PC-3 (cell line): ENCODE results near the gene CFAP99. TPM values are rescaled to one million over a fixed set of nuclear protein-coding genes. Genes with fewer than 3 reads are reported as not detected.

Source experiments
- ATAC-seq: fragments of 200-7000 bp; cut with Tn5 transposase; 2 replicates; pipeline ENCODE4 v1.9.1; 2020; ENCODE audit warnings: mild to moderate bottlenecking, moderate library complexity
- BruUV-seq: library from RNA; stranded (reverse); fragments of 400-500 nt; replicated peaks from 2 replicates; lab custom pipeline; 2021; lab: Mats Ljungman, UMichigan
- CTCF ChIA-PET: fragments of 300-600 bp; sonication (Branson Sonifier 250); formaldehyde crosslinking; loops from one replicate; lab custom pipeline; 2022; ENCODE audit warnings: antibody characterized with exemption; lab: Charles Lee
- POLR2A ChIA-PET: fragments of 300-600 bp; sonication (Branson Sonifier 250); formaldehyde crosslinking; loops from one replicate; lab custom pipeline; 2022; ENCODE audit warnings: antibody characterized with exemption; ENCODE audit not compliant: unreplicated experiment; lab: Charles Lee
- DNase-seq: peaks from one replicate; pipeline ENCODE4 v3.0.0-alpha.2; 2015
- H2AFZ ChIP-seq: fragments of 300-600 bp; sonication (generic); 2 replicates; pipeline ENCODE4 v1.6.0; 2016; ENCODE audit warnings: antibody characterized with exemption, low read length
- H3F3A ChIP-seq: fragments of 300-600 bp; sonication (generic); one replicate; pipeline ENCODE4 v1.6.0; 2017; ENCODE audit warnings: antibody characterized with exemption, low read length, control low read depth, mild to moderate bottlenecking; ENCODE audit not compliant: unreplicated experiment
- H3K27ac ChIP-seq: fragments of 300-600 bp; sonication (generic); 2 replicates; pipeline ENCODE4 v1.5.1; 2016; ENCODE audit warnings: mild to moderate bottlenecking, low read length
- H3K27me3 ChIP-seq: fragments of 300-600 bp; sonication (generic); 2 replicates; pipeline ENCODE4 v1.6.1; 2016; ENCODE audit warnings: low read length, mixed read lengths
- H3K36me3 ChIP-seq: fragments of 300-600 bp; sonication (generic); 2 replicates; pipeline ENCODE4 v1.6.1; 2016; ENCODE audit warnings: low read depth, mixed run types, low read length, mixed read lengths
- H3K4me1 ChIP-seq: fragments of 300-600 bp; sonication (generic); 2 replicates; pipeline ENCODE4 v1.5.1; 2016; ENCODE audit warnings: low read length; ENCODE audit not compliant: insufficient read depth
- H3K4me2 ChIP-seq: fragments of 300-600 bp; sonication (generic); 2 replicates; pipeline ENCODE4 v1.6.0; 2016; ENCODE audit warnings: low read length
- H3K4me3 ChIP-seq: fragments of 300-600 bp; sonication (generic); 2 replicates; pipeline ENCODE4 v1.5.1; 2016; ENCODE audit warnings: mild to moderate bottlenecking, low read length, mixed read lengths
- H3K79me2 ChIP-seq: fragments of 300-600 bp; sonication (generic); 2 replicates; pipeline ENCODE4 v1.6.1; 2017; ENCODE audit warnings: low read length, mixed read lengths
- H3K9ac ChIP-seq: fragments of 300-600 bp; sonication (generic); 2 replicates; pipeline ENCODE4 v1.6.0; 2016; ENCODE audit warnings: mild to moderate bottlenecking, low read length
- H3K9me2 ChIP-seq: fragments of 300-600 bp; sonication (generic); replicated peaks from 2 replicates; pipeline ENCODE4 v1.6.1; 2016; ENCODE audit warnings: mixed run types, low read length, mixed read lengths
- H3K9me3 ChIP-seq: fragments of 300-600 bp; sonication (generic); 2 replicates; pipeline ENCODE4 v1.6.1; 2016; ENCODE audit warnings: low read length, mixed read lengths
- H4K20me1 ChIP-seq: fragments of 300-600 bp; sonication (generic); 2 replicates; pipeline ENCODE4 v1.6.1; 2016; ENCODE audit warnings: low read length, mixed read lengths
- CTCF ChIP-seq: fragments of 300-600 bp; sonication (generic); conservative IDR thresholded peaks from 2 replicates; pipeline ENCODE4 v1.5.1; 2017; ENCODE audit warnings: antibody characterized with exemption, low read depth, mild to moderate bottlenecking, low read length
- EZH2 ChIP-seq: fragments of 300-600 bp; sonication (generic); IDR thresholded peaks from one replicate; pipeline ENCODE4 v1.6.1; 2017; ENCODE audit warnings: antibody characterized with exemption, mild to moderate bottlenecking, low read length; ENCODE audit not compliant: unreplicated experiment
- EZH2phosphoT487 ChIP-seq: fragments of 300-600 bp; sonication (generic); IDR thresholded peaks from 2 replicates; pipeline ENCODE4 v1.6.1; 2018; ENCODE audit warnings: mild to moderate bottlenecking, antibody characterized with exemption, low read length, borderline replicate concordance
- intact Hi-C: fragments of 100-400 bp; cut with micrococcal nuclease; formaldehyde crosslinking; loops from 2 replicates; pipeline ENCODE4 v1.9.0; 2023
- total RNA-seq: library from RNA; depleted of rRNA; stranded (reverse); fragments of >200 nt; gene quantifications from 2 replicates; pipeline ENCODE4 v1.2.3, GENCODE V29; 2014

CFAP99 gene
- total RNA-seq, 1 experiment from 2014 or later, result not detected

GRCh38 chr4:2408976-2409375 is 9.8 kb upstream of the CFAP99 start:
- intact Hi-C loops, result no loop called here
- ChIA-PET POLR2A (no interaction called here), CTCF (interaction anchor here (0.6 kb wide), 1 partner anchor 33 kb away, joined by 4 read pairs; no protein-coding TSS in a partner anchor)
- H3K27ac ChIP-seq, result no peak overlapping the region
- no peak overlapping the region for H3K4me3 ChIP-seq
- no peaks in the 10 kb centered on the region for H3K36me3 ChIP-seq
- H3K27me3 ChIP-seq, result no peaks in the 10 kb centered on the region
- no peaks in the 10 kb centered on the region for H4K20me1 ChIP-seq
- H3K4me2 ChIP-seq, result no peak overlapping the region
- TF ChIP-seq CTCF, result no peak
- TF ChIP-seq EZH2, result no peak
- no peak for TF ChIP-seq EZH2phosphoT487
- H3K4me1 ChIP-seq, result peaks cover 22% of the 10 kb centered on the region
- no peaks in the 10 kb centered on the region for H3K9me2 ChIP-seq
- H3K9me3 ChIP-seq, result no peaks in the 10 kb centered on the region
- BruUV-seq, result no TSS peak
- DNase-seq (no peak), ATAC-seq (no peak)
- H3K9ac ChIP-seq, result no peak overlapping the region
- H2AFZ ChIP-seq, result no peak overlapping the region
- peaks cover 14% of the 10 kb centered on the region for H3K79me2 ChIP-seq
- no peaks in the 10 kb centered on the region for H3F3A ChIP-seq

- H2AFZ ChIP-seq, result no peak overlapping the region
- peaks cover 14% of the 10 kb centered on the region for H3K79me2 ChIP-seq
- intact Hi-C loops, result no loop called here
- H3K27ac ChIP-seq, result no peak overlapping the region
- TF ChIP-seq CTCF, result no peak
- no peak for TF ChIP-seq EZH2
- TF ChIP-seq EZH2phosphoT487, result no peak
- H3K4me1 ChIP-seq, result peaks cover 26% of the 10 kb centered on the region
- H3K9ac ChIP-seq, result no peak overlapping the region
- H3F3A ChIP-seq, result no peaks in the 10 kb centered on the region
- no peak overlapping the region for H3K4me2 ChIP-seq
- H4K20me1 ChIP-seq, result no peaks in the 10 kb centered on the region
- H3K27me3 ChIP-seq, result no peaks in the 10 kb centered on the region
- ATAC-seq (no peak), DNase-seq (no peak)
- BruUV-seq, result no TSS peak
- no peaks in the 10 kb centered on the region for H3K9me3 ChIP-seq
- ChIA-PET CTCF (no interaction called here), POLR2A (no interaction called here)
- H3K9me2 ChIP-seq, result no peaks in the 10 kb centered on the region
- no peak overlapping the region for H3K4me3 ChIP-seq
- H3K36me3 ChIP-seq, result no peaks in the 10 kb centered on the region
Observed at GRCh38 chr4:2409381-2409783, 9.4 kb upstream of the CFAP99 start.

- H3K36me3 ChIP-seq, result no peaks in the 10 kb centered on the region
- no peak overlapping the region for H2AFZ ChIP-seq
- ChIA-PET CTCF (interaction anchor here (0.5 to 1.2 kb wide), 3 partner anchors 140 to 552 kb away, joined by 3 read pairs; partner anchors contain the start of gene MXD4), POLR2A (no interaction called here)
- no peaks in the 10 kb centered on the region for H3K9me2 ChIP-seq
- H3F3A ChIP-seq, result no peaks in the 10 kb centered on the region
- TF ChIP-seq EZH2 (no peak), EZH2phosphoT487 (no peak), CTCF (no peak)
- H3K79me2 ChIP-seq, result peaks cover 14% of the 10 kb centered on the region
- H3K4me3 ChIP-seq, result peak overlapping the region; percentile 64
- peak overlapping the region; percentile 89 for H3K4me2 ChIP-seq
- peaks cover 28% of the 10 kb centered on the region for H3K4me1 ChIP-seq
- DNase-seq (no peak), ATAC-seq (no peak)
- intact Hi-C loops, result loop anchor here (10.0 kb wide), 1 partner anchor 53 kb away; the partner anchor contains the start of gene RNF4
- no peaks in the 10 kb centered on the region for H3K27me3 ChIP-seq
- no TSS peak for BruUV-seq
- no peaks in the 10 kb centered on the region for H4K20me1 ChIP-seq
- peak overlapping the region; percentile 88 for H3K27ac ChIP-seq
- H3K9me3 ChIP-seq, result no peaks in the 10 kb centered on the region
- H3K9ac ChIP-seq, result peak overlapping the region; percentile 64
Observed at GRCh38 chr4:2411786-2412510, 6.8 kb upstream of the CFAP99 start.
